22Rv1 (cell line): Measurements from ENCODE around the gene GNPTAB.
A peak's percentile ranks its signal among the peaks of the same experiment; 100 is the strongest.

Experiments
- H3K27ac ChIP-seq: fragments of 450-650 bp; 2 replicates; pipeline ENCODE4 v1.5.1; 2017
- CTCF ChIP-seq: fragments of 450-650 bp; IDR thresholded peaks from 2 replicates; pipeline ENCODE4 v1.5.1; 2017; ENCODE audit warnings: mild to moderate bottlenecking
- ZFX ChIP-seq: fragments of 450-650 bp; IDR thresholded peaks from 2 replicates; pipeline ENCODE4 v1.6.1; 2017; ENCODE audit warnings: antibody characterized with exemption, borderline replicate concordance

Gene GNPTAB

DNA sequence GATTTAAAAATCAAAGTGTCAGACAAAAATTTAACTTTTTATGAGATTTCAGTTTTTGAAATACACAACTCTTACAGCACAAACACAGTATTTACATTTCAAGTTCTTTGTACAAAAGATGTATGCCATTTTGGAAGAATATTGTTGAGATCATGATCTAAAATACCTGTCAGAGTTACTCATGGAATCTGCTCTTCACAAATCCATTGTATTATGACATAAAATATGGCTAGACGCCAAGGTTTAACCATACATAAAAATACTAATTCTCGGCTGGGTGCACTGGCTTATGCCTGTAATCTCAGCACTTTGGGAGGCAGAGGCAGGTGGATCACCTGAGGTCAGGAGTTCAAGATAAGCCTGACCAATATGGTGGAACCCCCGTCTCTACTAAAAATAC is 85.3 kb downstream of the GNPTAB start:
- H3K27ac ChIP-seq = peak overlapping the region; percentile 68
- TF ChIP-seq ZFX (no peak), CTCF (no peak)

DNA sequence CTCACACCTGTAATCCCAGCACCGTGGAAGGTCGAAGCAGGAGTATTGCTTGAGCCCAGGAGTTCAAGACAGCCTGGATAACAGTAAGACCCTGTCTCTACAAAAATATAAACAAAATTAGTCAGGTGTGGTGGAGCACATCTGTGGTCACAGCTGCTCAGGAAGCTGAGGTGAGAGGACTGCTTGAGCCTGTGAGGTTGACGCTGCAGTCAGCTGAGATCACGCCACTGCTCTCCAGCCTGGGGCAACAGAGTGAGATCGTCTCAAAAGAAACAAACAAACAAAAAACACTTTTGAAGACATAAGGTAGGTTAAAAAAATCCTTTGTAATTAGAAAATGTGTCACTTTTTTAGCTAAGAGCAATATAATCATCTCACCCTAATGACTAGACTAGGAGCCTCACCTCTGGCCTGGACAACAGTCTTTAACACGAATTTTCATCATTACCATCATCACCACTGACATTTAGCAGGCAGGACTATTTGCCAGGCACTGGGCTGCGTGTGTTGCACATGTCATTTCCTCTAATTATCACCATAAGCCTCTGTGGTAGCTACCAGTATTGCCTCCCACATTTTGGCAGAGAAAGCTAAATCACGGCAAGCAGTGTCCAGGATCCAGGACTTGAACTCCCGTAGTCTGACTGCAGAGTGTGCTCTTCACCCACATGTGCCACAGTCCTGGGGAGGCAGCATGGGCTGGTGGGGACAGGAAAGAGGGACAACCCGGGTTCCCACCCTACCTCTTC is 86.9 kb downstream of the GNPTAB start:
- 0 out of 2 replicates have a peak, but pooled peaks have one; percentile 4 for TF ChIP-seq CTCF
- no peak for TF ChIP-seq ZFX
- peak overlapping the region; percentile 68 for H3K27ac ChIP-seq

GRCh38 chr12:101743242-101743641 is 87.5 kb downstream of the GNPTAB start:
- peak overlapping the region; percentile 68 for H3K27ac ChIP-seq
- TF ChIP-seq CTCF (no peak), ZFX (no peak)

- peak overlapping the region; percentile 68 for H3K27ac ChIP-seq
- no peak for TF ChIP-seq CTCF
- no peak for TF ChIP-seq ZFX
These were observed 89.8 kb downstream of the GNPTAB start for GRCh38 chr12:101740980-101741379.

DNA sequence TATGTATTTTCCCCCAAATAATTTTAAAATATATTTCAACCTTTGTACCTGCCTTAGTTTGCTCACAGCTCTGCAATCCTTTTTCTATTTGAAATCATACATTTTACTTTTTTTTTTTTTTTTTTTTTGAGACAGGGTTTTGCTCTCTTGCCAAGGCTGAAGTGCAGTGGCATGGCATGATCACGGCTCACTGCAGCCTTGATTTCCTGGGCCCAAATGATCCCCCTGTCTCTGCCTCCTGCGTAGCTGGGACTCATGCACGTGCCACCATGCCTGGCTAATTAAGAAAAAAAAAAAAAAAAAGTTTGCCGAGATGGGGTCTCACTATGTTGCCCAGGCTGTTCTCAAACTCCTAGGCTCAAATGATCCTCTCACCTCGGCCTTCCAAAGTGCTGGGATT is 90.2 kb downstream of the GNPTAB start:
- peak overlapping the region; percentile 68 for H3K27ac ChIP-seq
- no peak for TF ChIP-seq ZFX
- no peak for TF ChIP-seq CTCF

- TF ChIP-seq ZFX (no peak), CTCF (no peak)
- H3K27ac ChIP-seq = peak within 1 kb of the TSS; percentile 68
These were observed 91.7 kb downstream of the GNPTAB start, which contains the start of gene SYCP3 for GRCh38 chr12:101738920-101739665. SYCP3 (minus strand) TSS chr12:101739462; CDS start chr12:101737935, 1,527 bp downstream.

DNA sequence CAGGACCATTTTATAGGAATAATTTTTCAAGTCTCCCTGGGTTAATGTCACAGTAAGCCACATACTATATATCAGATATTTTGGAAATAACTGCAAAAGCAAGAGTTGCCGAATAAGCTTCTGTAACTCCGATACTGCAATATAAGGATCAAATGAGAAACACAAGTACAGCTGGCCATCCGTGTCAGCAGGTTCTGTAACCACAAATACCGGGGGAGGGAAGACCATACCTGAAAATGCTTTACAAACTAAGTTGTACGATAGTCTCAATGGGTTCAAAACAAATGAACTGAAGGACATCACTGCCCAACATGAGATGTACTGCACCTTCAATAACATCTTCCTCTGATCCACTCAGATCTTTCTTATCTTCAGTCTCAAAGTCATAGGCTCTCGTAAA is 93.3 kb downstream of the GNPTAB start:
- TF ChIP-seq CTCF (no peak), ZFX (no peak)
- peak overlapping the region; percentile 68 for H3K27ac ChIP-seq

DNA sequence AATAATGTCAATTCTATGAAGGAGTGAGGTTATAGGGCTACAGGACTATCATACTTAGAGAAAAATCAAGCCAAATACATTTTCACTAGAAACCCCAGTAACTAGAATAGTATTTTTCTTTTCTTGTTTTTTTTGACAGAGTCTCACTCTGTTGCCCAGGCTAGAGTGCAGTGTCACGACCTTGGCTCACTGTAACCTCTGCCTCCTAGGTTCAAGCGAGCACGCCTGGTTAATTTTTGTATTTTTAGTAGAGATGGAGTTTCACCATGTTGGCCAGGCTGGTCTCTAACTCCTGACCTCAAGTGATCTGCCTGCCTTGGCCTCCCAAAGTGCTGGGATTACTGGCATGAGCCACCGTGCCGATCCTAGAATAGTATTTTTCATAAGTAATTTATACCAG is 96.3 kb downstream of the GNPTAB start:
- peak overlapping the region; percentile 89 for H3K27ac ChIP-seq
